HG03025 (cell line): ENCODE measurements around the gene MRPL21.

Source experiments
- ATAC-seq: cut with Tn5 transposase; IDR thresholded peaks from one replicate; pipeline ENCODE4 v1.9.1; 2021; ENCODE audit warnings: mild to moderate bottlenecking, moderate library complexity; ENCODE audit not compliant: unreplicated experiment, low FRiP score

MRPL21 gene

DNA sequence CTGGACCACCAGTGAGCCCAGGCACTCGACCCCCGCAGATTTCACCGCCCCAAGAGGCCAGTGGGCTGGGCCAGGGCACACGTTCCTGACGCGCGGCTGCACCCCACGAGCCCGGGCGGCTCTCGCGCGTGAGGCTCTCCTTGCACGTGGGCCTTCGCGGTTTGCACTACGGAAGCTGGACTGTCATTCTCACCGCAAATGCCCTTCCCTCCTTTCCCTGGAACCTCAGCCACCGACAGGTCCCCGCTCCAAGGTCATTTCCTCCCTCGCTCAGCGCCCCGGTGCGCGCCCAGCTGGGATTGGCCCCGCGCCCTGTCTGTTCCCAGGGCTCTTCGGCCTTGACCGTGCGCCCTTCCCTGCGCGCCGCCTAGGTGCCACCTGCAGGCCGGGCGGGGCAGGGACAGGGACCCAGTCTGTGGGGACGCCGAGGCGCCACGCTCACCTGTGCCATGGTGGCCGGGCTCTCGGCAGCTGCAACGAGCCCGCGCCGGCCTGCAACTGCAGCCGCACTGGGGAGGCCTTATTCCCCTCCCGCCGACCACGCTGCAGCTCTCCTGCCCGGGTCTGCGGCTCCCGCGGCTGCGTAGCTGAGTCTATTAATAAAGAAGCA is 59.8 kb downstream of the MRPL21 start:
- ATAC-seq, result no peak

DNA sequence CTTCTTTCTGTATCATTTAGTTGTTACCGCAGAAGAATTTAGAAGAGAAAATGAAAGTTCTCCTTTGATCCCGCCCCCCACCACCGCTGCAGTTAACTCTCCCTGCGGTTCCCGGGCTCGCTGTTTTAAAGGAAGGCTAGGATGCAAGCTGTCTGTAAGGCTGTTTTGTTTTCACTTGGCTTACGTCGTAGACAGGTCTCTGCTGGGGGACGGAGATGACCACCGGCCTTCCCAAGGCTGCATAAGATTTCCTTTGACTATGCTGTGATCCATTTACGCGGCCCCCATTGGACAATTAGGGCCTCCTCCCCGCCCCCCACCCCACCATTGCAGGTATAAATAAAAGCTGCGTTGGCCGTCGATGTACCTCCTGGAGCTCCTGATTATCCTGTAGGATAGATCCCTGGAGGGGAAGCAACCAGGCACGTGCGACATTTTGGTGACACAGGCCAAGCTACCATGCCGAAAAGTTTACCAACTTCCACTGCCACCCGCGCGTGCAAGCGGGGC is 60.5 kb downstream of the MRPL21 start:
- ATAC-seq, result no peak

DNA sequence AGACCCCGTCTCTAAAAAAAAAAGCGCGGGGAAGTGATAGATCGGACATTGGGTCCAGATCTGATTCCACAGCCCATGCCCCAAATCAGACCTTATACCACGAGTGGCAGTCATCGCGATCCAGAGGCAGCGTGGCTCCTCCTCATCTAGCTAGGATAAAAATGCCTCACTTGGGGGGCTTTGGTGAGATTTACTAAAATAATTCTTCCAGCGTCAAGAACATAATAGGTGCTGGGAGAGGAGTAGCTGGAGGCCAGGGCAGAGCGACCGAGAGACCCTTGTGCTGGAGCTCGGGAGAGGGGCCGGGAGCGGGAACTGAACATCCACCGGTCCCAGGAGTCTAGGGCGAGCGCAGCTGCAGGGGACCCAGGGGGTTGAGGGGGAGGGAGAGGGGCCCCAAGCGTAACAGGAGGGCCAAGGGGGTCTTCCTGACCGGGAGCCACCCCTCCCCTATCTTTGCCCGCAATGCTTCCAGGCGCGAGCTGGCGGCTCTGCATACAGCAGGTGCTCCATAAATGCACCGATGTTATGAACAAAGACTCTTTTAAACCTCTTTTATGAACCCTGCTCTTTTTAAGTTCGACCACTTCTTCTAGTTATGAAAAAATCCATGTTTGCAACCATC is 61.1 kb downstream of the MRPL21 start:
- ATAC-seq, result no peak

DNA sequence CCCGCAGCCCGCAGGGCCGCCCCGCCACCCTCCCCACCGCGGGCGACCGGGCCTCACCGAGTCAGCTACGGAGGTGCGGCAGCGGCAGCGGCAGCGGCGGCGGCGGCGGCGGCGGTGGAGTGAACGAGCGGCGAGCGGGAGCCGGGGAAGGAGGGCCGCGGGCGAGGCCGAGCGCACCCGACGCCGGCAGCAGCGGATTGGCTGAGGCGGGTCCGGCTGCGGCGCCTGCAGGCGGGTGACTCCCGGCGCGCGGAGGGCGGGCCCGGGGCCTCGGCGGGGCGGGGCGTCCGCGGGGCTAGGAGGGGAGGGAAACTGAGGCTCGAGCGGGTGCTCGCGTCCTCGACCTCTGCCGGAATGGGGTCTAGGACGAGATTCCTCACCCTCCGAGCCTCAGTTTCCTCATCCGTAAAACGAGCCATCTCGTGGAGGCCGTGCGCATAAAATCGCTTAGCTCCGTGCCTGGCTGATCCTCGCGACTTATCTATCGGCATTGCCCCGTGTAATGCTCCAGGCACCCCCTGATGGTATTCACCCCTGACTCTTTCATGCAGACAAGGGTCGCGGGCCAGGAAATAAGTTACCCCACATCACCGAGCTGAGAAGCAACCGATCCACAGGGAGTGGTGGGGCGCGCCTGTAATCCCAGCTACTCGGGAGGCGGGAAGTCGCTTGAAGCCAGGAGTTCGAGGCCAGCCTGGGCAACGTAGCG is 61.8 kb downstream of the MRPL21 start, which contains the start of gene CPT1A:
Gene CPT1A (minus strand): TSS at position 199 of the 709 bp plus-strand sequence. CDS start 26,442 bp downstream, outside the sequence.
- ATAC-seq, result no peak
